ENCODE measurements around the gene C3. TPM values are rescaled to one million over a fixed set of nuclear protein-coding genes. Genes with fewer than 3 reads are reported as not detected.
"Not testable (repeated sequence)": the region's sequence is repeated elsewhere in the genome, so short reads cannot be mapped to it uniquely, and the experiment has no call there.

The C3 gene
- polyA plus RNA-seq, 1 experiment = 1.8 TPM

DNA sequence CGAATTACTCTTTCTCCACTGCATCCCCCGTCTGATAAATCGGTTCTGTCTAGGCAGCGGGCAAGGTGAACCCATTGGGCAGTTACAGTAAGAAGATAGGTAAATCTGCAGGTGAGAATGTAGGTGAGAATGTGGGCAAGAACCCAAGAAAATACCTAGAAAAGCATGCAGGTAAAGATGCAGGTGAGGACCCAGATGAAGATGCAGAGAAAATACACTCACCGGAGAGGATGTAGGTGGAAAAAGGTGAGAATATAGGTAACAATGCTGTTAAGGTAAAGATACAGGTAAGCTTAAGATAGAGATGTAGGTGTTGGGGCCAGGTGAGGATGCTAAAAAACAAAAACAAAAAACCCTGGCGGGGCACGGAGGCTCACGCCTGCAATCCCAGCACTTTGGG, 44.2 kb downstream of the C3 start:
- ChIA-PET CTCF (no interaction called here), POLR2A (no interaction called here)

DNA sequence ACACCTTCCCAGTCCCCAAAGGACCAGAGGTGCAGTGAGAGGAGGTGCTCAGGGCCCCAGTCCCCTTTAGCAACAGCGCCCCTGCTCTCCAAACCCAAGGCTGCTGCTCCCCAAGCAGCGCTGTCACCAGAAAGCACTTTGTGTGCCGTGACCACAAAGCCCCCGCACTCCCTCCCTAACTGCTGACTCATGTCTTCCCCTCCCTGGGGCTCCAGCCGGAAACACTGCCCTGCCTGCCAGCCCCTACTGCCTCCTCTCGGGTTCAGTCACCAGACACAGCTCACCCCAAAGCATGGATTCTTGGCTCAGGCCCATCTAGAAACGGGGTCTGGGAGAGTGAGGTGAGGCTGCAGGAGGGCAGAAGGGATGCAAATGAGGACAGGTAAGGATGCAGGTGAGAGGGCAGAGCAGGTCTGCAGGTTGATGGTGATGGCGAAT, 45.6 kb downstream of the C3 start:
- ChIA-PET CTCF (no interaction called here), POLR2A (no interaction called here)
- no peak for DNase-seq (ENCODE audit: low read depth, low spot score)
- H3K4me3 ChIP-seq (ENCODE audit: low read depth, low read length) = no peak overlapping the region
- TF ChIP-seq, protein P1, sequence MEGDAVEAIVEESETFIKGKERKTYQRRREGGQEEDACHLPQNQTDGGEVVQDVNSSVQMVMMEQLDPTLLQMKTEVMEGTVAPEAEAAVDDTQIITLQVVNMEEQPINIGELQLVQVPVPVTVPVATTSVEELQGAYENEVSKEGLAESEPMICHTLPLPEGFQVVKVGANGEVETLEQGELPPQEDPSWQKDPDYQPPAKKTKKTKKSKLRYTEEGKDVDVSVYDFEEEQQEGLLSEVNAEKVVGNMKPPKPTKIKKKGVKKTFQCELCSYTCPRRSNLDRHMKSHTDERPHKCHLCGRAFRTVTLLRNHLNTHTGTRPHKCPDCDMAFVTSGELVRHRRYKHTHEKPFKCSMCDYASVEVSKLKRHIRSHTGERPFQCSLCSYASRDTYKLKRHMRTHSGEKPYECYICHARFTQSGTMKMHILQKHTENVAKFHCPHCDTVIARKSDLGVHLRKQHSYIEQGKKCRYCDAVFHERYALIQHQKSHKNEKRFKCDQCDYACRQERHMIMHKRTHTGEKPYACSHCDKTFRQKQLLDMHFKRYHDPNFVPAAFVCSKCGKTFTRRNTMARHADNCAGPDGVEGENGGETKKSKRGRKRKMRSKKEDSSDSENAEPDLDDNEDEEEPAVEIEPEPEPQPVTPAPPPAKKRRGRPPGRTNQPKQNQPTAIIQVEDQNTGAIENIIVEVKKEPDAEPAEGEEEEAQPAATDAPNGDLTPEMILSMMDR (IDR thresholded peaks at IDR 0.05; ENCODE audit: low read depth, low read length) = no peak
- H3K9me3 ChIP-seq (ENCODE audit: control insufficient read depth, insufficient read depth, low read length) = peaks cover 5% of the 10 kb centered on the region
- no peak overlapping the region for H3K27ac ChIP-seq (ENCODE audit: low read depth, low read length)
- no peaks in the 10 kb centered on the region for H3K27me3 ChIP-seq (ENCODE audit: control insufficient read depth, insufficient read depth, low read length)

More for the DNA sequence above, 44.2 kb downstream of the C3 start:
- H3K9me3 ChIP-seq (ENCODE audit: control insufficient read depth, insufficient read depth, low read length) = peaks cover 5% of the 10 kb centered on the region
- H3K27me3 ChIP-seq (ENCODE audit: control insufficient read depth, insufficient read depth, low read length) = no peaks in the 10 kb centered on the region
- H3K4me3 ChIP-seq (ENCODE audit: low read depth, low read length) = no peak overlapping the region
- no peak for DNase-seq (ENCODE audit: low read depth, low spot score)
- TF ChIP-seq, protein P1 (IDR thresholded peaks at IDR 0.05; ENCODE audit: low read depth, low read length) = no peak
- H3K27ac ChIP-seq (ENCODE audit: low read depth, low read length) = no peak overlapping the region

- H3K4me3 ChIP-seq (ENCODE audit: low read depth, low read length); H3K9me3 ChIP-seq (ENCODE audit: control insufficient read depth, insufficient read depth, low read length); DNase-seq (ENCODE audit: low read depth, low spot score); CTCF ChIA-PET; H3K27ac ChIP-seq (ENCODE audit: low read depth, low read length); POLR2A ChIA-PET; H3K27me3 ChIP-seq (ENCODE audit: control insufficient read depth, insufficient read depth, low read length): not testable (repeated sequence)
Measured at GRCh38 chr19:6674408-6674807, 46.0 kb downstream of the C3 start.

DNA sequence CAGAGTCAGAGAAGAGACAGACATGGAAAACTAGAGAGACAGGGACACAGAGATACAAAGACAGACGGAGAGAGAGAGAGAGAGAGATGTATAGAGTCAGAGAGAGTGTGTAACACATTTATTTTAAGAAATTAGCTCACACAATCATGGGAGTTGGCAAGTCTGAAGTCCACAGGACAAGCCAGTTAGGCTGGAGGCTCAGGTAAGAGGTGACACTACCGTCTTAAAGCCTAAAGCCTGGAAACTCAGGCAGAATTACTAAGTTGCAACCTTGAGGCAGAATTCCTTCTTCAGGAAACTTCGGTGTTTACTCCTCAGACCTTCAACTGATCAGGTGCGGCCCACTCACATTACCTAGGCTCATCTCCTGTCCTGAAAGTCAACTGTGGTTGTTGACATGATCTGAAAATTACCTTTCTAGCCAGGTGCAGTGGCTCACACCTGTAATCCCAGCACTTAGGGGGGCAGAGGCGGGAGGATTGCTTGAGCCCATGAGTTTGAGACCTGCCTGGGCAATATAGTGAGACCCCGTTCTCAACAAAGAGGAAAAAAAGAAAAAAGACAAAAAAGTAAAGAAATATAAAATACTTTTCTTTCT, 47.7 kb downstream of the C3 start:
- H3K4me3 ChIP-seq (ENCODE audit: low read depth, low read length) = no peak overlapping the region

GRCh38 chr19:6671960-6672359, 48.5 kb downstream of the C3 start:
- TF ChIP-seq, protein P1 (IDR thresholded peaks at IDR 0.05; ENCODE audit: low read depth, low read length) = no peak
- H3K27ac ChIP-seq (ENCODE audit: low read depth, low read length) = no peak overlapping the region
- ChIA-PET CTCF (no interaction called here), POLR2A (no interaction called here)
- no peaks in the 10 kb centered on the region for H3K27me3 ChIP-seq (ENCODE audit: control insufficient read depth, insufficient read depth, low read length)
- no peak overlapping the region for H3K4me3 ChIP-seq (ENCODE audit: low read depth, low read length)
- DNase-seq (ENCODE audit: low read depth, low spot score) = no peak
- H3K9me3 ChIP-seq (ENCODE audit: control insufficient read depth, insufficient read depth, low read length) = no peaks in the 10 kb centered on the region; the same call in 1 of the 2 replicates

More for the DNA sequence above, 47.7 kb downstream of the C3 start:
- Histone ChIP-seq H3K9me3 (ENCODE audit: control insufficient read depth, insufficient read depth, low read length) (peaks cover under 1% of the 10 kb centered on the region; the same call in 1 of the 2 replicates), H3K27me3 (ENCODE audit: control insufficient read depth, insufficient read depth, low read length) (no peaks in the 10 kb centered on the region), H3K27ac (ENCODE audit: low read depth, low read length) (no peak overlapping the region)
- POLR2A ChIA-PET = no interaction called here
- no peak for DNase-seq (ENCODE audit: low read depth, low spot score)
- CTCF ChIA-PET = no interaction called here
- TF ChIP-seq, protein P1 (IDR thresholded peaks at IDR 0.05; ENCODE audit: low read depth, low read length) = no peak

All from AG04450 (cell line).